Spleen (tissue), 11 donors: Measurements from ENCODE around the gene RPL36AL. TPM values are rescaled to one million over a fixed set of nuclear protein-coding genes. Genes with fewer than 3 reads are reported as not detected.

Source experiments
- DNase-seq: peaks from one replicate; pipeline ENCODE4 v3.0.0-alpha.2; 2020
- H3K27ac ChIP-seq, 8 donors: fragments of 200-600 bp; sonication (generic) in 7 of 8; 1 replicate in 4 of 8; 2 replicates in 4 of 8; pipeline versions ENCODE4 v1.5.0 to v1.8.0; 2016 to 2021; ENCODE audit warnings: inconsistent platforms in 4 of 8, mild to moderate bottlenecking in 4 of 8, moderate library complexity in 1 of 8
- H3K27me3 ChIP-seq, 7 donors: fragments of 200-600 bp; sonication (generic) in 6 of 7; replicated peaks in 1 of 7; 1 replicate in 4 of 7; 2 replicates in 3 of 7; pipeline versions ENCODE4 v1.5.0 to v1.8.0; 2016 to 2021; ENCODE audit warnings: inconsistent platforms in 3 of 7, mild to moderate bottlenecking in 1 of 7
- H3K36me3 ChIP-seq, 6 donors: fragments of 200-600 bp; sonication (generic) in 5 of 6; 1 replicate in 4 of 6; 2 replicates in 2 of 6; pipeline versions ENCODE4 v1.5.0 to v1.8.0; 2016 to 2021; ENCODE audit warnings: inconsistent platforms in 2 of 6
- H3K4me1 ChIP-seq, 6 donors: fragments of 200-600 bp; sonication (generic) in 5 of 6; 1 replicate in 3 of 6; 2 replicates in 3 of 6; pipeline versions ENCODE4 v1.5.0 to v1.8.0; 2016 to 2021; ENCODE audit warnings: inconsistent platforms in 3 of 6
- H3K4me3 ChIP-seq, 8 donors: fragments of 200-600 bp; sonication (generic) in 7 of 8; 1 replicate in 4 of 8; 2 replicates in 4 of 8; pipeline versions ENCODE4 v1.5.0 to v1.8.0; 2016 to 2021; ENCODE audit warnings: inconsistent platforms in 4 of 8, mild to moderate bottlenecking in 4 of 8, moderate library complexity in 2 of 8
- H3K9me3 ChIP-seq, 8 donors: fragments of 200-600 bp; sonication (generic) in 7 of 8; 1 replicate in 4 of 8; 2 replicates in 4 of 8; pipeline versions ENCODE4 v1.5.0 to v1.8.0; 2016 to 2021; ENCODE audit warnings: inconsistent platforms in 4 of 8
- POLR2A ChIP-seq, 3 donors: fragments of 450-650 bp; IDR thresholded peaks; one replicate each; pipeline ENCODE4 v1.5.1; 2017; ENCODE audit warnings: antibody characterized with exemption in 3 of 3, mild to moderate bottlenecking in 1 of 3
- POLR2AphosphoS5 ChIP-seq, 3 donors: sonication (generic); formaldehyde crosslinking; IDR thresholded peaks; one replicate each; pipeline ENCODE4 v1.5.1; 2017; ENCODE audit warnings: antibody characterized with exemption in 3 of 3
- WGBS, 5 donors: extraction: QIAGEN DNeasy Blood & Tissue Kit in 3 of 5; methylation state at CpG; one replicate each; pipeline versions ENCODE4 v1.1.5 to v1.1.7; 2013 to 2018; 5-methylcytosine and 5-hydroxymethylcytosine counted together
- intact Hi-C: fragments of 100-400 bp; cut with DNase I; formaldehyde crosslinking; loops from one replicate; pipeline ENCODE4 v1.15.0; 2023; ENCODE audit warnings: low total_unique reads
- polyA plus RNA-seq, 3 donors: library from polyadenylated mRNA; stranded (reverse); fragments of 200-250 nt; gene quantifications; one replicate each; pipeline ENCODE4 v1.2.1, GENCODE V29; 2013
- total RNA-seq, 7 donors: library from RNA; depleted of rRNA in 3 of 7; stranded (reverse); fragments of >200 nt in 3 of 7; fragmentation: NEBNext Ultra II Directional in 4 of 7; extraction: Animal tissue kit (Norgen Biotek cat#: 25700) in 4 of 7; gene quantifications; one replicate each; pipeline versions ENCODE4 v1.1.0 to v1.2.1, GENCODE V29; 2016 to 2021
- TF ChIP-seq, protein P1 (sequence below), 11 experiments: fragments of 200-600 bp in 7 of 11; fragments of 450-650 bp in 4 of 11; sonication (generic) in 4 of 11; IDR thresholded peaks in 8 of 11; conservative IDR thresholded peaks in 3 of 11; 1 replicate in 7 of 11; 2 replicates in 4 of 11; pipeline versions ENCODE4 v1.4.0 to v1.8.0; 2016 to 2021; ENCODE audit warnings: antibody characterized with exemption in 11 of 11, inconsistent platforms in 4 of 11, mild to moderate bottlenecking in 1 of 11
- donor health status: healthy with polysubstance abuse.
- donor health status: DM: no; HTN: no; CAD: no; lungs with moderate emphysema.
- donor health status: DM: no; HTN: no; CAD: no.
- donor health status: Bipolar disorder and iron deficiency.
- donor health status: healthy.
- donor health status: DM: no; HTN: no; CAD: no.
- donor health status: DM: yes; HTN: yes; CAD: no.

RPL36AL gene
- total and polyA plus RNA-seq, 10 donors = 122 to 638 (median 216) TPM

DNA sequence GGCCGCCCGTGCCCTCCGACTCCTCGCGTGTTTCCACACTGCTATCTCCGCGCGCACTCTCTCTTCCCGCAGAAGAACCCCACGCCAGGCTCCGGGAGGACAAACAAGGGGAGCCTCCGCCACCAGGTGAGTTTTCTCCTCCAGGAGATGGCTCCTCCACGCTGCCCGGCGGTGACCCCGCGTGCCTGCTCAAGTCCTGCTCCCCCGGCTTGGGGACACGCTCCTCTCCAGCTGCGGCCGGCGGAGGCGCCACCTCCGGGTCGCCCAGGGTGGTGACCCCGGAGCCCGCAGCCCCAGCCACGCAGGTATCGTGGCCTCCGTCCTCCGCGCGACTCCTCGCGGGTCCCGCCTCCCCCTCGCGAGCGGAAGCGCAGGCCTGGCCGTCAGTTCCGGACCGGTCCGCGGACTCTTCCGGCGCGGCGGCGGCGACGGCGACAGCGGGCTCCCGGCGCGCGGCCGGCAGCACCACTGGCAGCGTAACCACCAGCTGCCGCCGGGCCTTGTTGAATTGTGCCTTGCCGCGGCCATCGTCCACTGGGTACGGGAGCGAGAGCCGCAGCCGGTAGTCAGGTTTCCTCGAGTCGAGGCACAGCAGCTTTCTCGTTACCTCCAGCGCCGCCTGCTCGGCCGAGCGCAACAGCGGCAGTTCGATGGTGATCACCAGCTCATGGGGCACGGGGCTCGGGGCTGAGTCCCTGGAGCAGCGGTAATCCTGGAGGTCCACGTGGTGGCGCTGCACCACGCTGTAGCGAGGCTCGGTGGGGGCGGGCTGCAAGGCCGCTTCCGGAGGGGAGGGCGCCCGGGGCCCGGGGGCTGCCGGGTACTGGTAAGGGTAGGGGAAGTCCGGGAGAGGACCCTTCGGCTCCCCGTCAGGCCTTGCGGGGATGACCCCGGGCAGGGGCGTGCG is 13.5 kb upstream of the RPL36AL start:
- WGBS, 5 donors = 0 to 1% (median 0%) methylated on average over 39 to 101 of the region's 101 CpGs
- intact Hi-C loops = loop anchor here (10.0 kb wide), 1 partner anchor 131 kb away; the partner anchor contains the start of gene KLHDC2
- peaks cover 20 to 89% (median 51%) of the 10 kb centered on the region in 6 donors for H3K4me1 ChIP-seq
- H3K27ac ChIP-seq = peak overlapping the region; percentile 94 to 99 (median 98)
- peak; percentile 92 to 94 (median 93) for TF ChIP-seq POLR2AphosphoS5 (IDR thresholded peaks at IDR 0.05)
- peak; percentile 6 to 81 (median 62) for TF ChIP-seq POLR2A (IDR thresholded peaks at IDR 0.05)
- TF ChIP-seq, protein P1, sequence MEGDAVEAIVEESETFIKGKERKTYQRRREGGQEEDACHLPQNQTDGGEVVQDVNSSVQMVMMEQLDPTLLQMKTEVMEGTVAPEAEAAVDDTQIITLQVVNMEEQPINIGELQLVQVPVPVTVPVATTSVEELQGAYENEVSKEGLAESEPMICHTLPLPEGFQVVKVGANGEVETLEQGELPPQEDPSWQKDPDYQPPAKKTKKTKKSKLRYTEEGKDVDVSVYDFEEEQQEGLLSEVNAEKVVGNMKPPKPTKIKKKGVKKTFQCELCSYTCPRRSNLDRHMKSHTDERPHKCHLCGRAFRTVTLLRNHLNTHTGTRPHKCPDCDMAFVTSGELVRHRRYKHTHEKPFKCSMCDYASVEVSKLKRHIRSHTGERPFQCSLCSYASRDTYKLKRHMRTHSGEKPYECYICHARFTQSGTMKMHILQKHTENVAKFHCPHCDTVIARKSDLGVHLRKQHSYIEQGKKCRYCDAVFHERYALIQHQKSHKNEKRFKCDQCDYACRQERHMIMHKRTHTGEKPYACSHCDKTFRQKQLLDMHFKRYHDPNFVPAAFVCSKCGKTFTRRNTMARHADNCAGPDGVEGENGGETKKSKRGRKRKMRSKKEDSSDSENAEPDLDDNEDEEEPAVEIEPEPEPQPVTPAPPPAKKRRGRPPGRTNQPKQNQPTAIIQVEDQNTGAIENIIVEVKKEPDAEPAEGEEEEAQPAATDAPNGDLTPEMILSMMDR (IDR thresholded peaks at IDR 0.05 in 8 of 11, conservative IDR thresholded peaks at IDR 0.05 in 3 of 11) = peak; percentile 74 to 95 (median 90)
- no peaks in the 10 kb centered on the region for H3K9me3 ChIP-seq
- peak; percentile 99 for DNase-seq
- peaks cover 0 to 25% (median 3%) of the 10 kb centered on the region in 6 donors for H3K36me3 ChIP-seq
- H3K27me3 ChIP-seq = no peaks in the 10 kb centered on the region
- peak overlapping the region; percentile 90 to 99 (median 97) for H3K4me3 ChIP-seq

DNA sequence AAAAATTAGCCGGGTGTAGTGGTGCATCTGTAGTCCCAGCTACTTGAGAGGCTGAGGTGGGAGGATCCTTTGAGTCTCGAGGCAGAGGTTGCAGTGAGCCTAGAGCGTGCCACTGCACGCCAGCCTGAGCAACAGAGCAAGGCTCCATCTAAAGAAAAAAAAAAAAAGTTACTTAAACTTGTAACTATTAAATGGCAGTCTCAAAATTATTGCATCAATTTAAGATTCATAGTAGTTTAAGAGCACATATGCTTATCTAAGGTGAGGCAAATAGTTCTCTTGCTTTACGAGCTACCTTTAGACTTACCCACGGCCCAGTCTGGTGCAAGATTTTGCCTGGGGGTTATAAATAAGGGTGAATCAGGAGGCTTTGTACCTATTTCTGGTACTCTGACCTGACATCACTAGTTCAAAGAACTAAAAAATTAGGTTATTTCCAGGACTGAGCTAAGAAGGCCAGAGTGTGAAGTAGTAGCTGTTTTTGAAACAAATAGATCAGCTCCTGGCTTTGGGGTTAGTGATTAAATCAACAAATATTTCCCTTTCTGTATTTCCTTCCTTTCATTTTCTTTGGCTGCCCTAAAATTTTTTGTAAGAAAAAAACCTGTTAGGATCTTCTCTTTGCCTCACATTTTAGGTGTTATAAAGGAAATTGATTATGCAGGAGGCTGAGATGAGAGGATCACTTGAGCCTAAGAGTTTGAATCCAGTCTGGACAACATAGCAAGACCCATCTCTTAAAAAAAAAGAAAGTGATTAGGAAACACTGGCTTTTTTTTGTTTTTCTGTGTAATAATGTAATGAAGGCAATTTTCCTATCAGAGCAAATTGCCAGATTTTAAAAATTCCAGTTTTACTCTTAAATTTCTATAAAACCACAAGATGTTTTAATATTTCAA is 3.8 kb upstream of the RPL36AL start:
- 64 to 81% (median 67%) methylated on average over 6 of the region's 6 CpGs for WGBS, 5 donors
- Histone ChIP-seq H3K4me1 (peaks cover 38 to 78% (median 53%) of the 10 kb centered on the region in 6 donors), H3K36me3 (peaks cover 0 to 27% (median 0%) of the 10 kb centered on the region in 6 donors)

DNA sequence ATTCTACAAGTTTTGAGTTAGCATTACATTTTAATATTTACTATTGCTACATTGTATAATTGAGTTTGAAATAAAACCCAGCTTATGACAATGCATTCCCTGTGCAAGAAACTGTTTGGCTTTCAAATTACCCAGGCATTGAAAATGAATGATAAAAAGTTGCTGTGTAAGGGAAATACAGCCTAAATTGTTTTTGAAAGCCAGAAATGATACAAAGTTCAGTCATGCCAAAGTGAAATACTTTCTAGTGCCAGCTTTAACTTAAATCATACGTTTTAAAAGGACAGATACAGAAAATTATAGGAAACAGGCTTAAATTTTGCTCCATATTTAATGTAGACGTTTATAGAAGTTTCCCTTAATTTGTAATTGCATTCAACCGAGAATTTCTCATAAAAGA is 3.0 kb upstream of the RPL36AL start:
- H3K4me3 ChIP-seq = peak overlapping the region in 2 of 8 donors; percentile 87 to 88
- TF ChIP-seq POLR2A (IDR thresholded peaks at IDR 0.05) (no peak), POLR2AphosphoS5 (IDR thresholded peaks at IDR 0.05) (no peak)
- TF ChIP-seq, protein P1 (IDR thresholded peaks at IDR 0.05 in 8 of 11, conservative IDR thresholded peaks at IDR 0.05 in 3 of 11) = no peak
- H3K36me3 ChIP-seq = peaks cover 0 to 35% (median 5%) of the 10 kb centered on the region in 6 donors

More for the DNA sequence above, 3.8 kb upstream of the RPL36AL start:
- Histone ChIP-seq H3K27ac (peak overlapping the region in 5 of 8 donors; percentile 18 to 97 (median 41)), H3K9me3 (no peaks in the 10 kb centered on the region), H3K4me3 (peak overlapping the region in 1 of 8 donors; percentile 87), H3K27me3 (no peaks in the 10 kb centered on the region)
- TF ChIP-seq, protein P1 (IDR thresholded peaks at IDR 0.05 in 8 of 11, conservative IDR thresholded peaks at IDR 0.05 in 3 of 11) = no peak
- TF ChIP-seq POLR2AphosphoS5 (IDR thresholded peaks at IDR 0.05) (no peak), POLR2A (IDR thresholded peaks at IDR 0.05) (no peak)
- DNase-seq = no peak
- intact Hi-C loops = loop anchor here (10.0 kb wide), 1 partner anchor 211 kb away; no protein-coding TSS in a partner anchor

More for the DNA sequence above, 3.0 kb upstream of the RPL36AL start:
- H3K9me3 ChIP-seq = no peaks in the 10 kb centered on the region
- H3K4me1 ChIP-seq = peaks cover 39 to 78% (median 60%) of the 10 kb centered on the region in 6 donors
- no peak for DNase-seq
- 45 to 70% (median 58%) methylated on average over 3 of the region's 3 CpGs for WGBS, 5 donors
- H3K27ac ChIP-seq = peak overlapping the region in 5 of 8 donors; percentile 1 to 97 (median 41)
- intact Hi-C loops = loop anchor here (10.0 kb wide), 1 partner anchor 211 kb away; no protein-coding TSS in a partner anchor
- no peaks in the 10 kb centered on the region for H3K27me3 ChIP-seq
